ENCODE results near the gene YJEFN3.

Gene YJEFN3

GRCh38 chr19:19549804-19550464, 21.2 kb downstream of the YJEFN3 start:
- POLR2A ChIA-PET = interaction anchor here (2.0 kb wide), 1 partner anchor 15 kb away, joined by 5 read pairs; no protein-coding TSS in a partner anchor
- Histone ChIP-seq H3K4me3 (ENCODE audit: low read depth, low read length) (no peak overlapping the region), H3K27ac (ENCODE audit: extremely low read depth, low read depth, low read length) (no peak overlapping the region), H3K4me1 (ENCODE audit: control insufficient read depth, insufficient read depth, low read length) (no peaks in the 10 kb centered on the region), H3K36me3 (ENCODE audit: control insufficient read depth in 2 of 2, insufficient read depth in 1 of 2, low read length in 2 of 2) (no peaks in the 10 kb centered on the region), H3K9me3 (ENCODE audit: control insufficient read depth, insufficient read depth, low read depth, low read length) (no peaks in the 10 kb centered on the region)
- CTCF ChIA-PET = interaction anchor here (1.7 to 7.0 kb wide), 2 partner anchors 8 to 18 kb away, joined by 4 to 75 read pairs; partner anchors contain the start of gene YJEFN3
- TF ChIP-seq KLF10 (tag by site-specific recombination; IDR thresholded peaks at IDR 0.05) (no peak), ZEB2 (tag by site-specific recombination; IDR thresholded peaks at IDR 0.05) (peak; percentile 97), ZNF530 (tag by site-specific recombination; IDR thresholded peaks at IDR 0.05; ENCODE audit: low read depth) (no peak), ZIC2 (tag by site-specific recombination; IDR thresholded peaks at IDR 0.05) (peak; percentile 46; the same call in 1 of the 2 replicates), ZNF248 (tag by site-specific recombination; IDR thresholded peaks at IDR 0.05) (no peak), ZNF10 (tag by site-specific recombination; IDR thresholded peaks at IDR 0.05) (no peak)

- Histone ChIP-seq H3K9me3 (ENCODE audit: control insufficient read depth, insufficient read depth, low read depth, low read length) (no peaks in the 10 kb centered on the region), H3K4me3 (ENCODE audit: low read depth, low read length) (no peak overlapping the region), H3K27ac (ENCODE audit: extremely low read depth, low read depth, low read length) (no peak overlapping the region), H3K36me3 (ENCODE audit: control insufficient read depth in 2 of 2, insufficient read depth in 1 of 2, low read length in 2 of 2) (no peaks in the 10 kb centered on the region), H3K4me1 (ENCODE audit: control insufficient read depth, insufficient read depth, low read length) (no peaks in the 10 kb centered on the region)
- peak; percentile 56; the same call in 1 of the 2 replicates for TF ChIP-seq ZFHX2 (tag by site-specific recombination; conservative IDR thresholded peaks at IDR 0.05)
- no peak for TF ChIP-seq ZNF610 (tag by site-specific recombination; IDR thresholded peaks at IDR 0.05; ENCODE audit: borderline replicate concordance)
- no peak for TF ChIP-seq ZNF555 (tag by site-specific recombination; conservative IDR thresholded peaks at IDR 0.05)
- TF ChIP-seq EGR2 (tag by site-specific recombination; IDR thresholded peaks at IDR 0.05; ENCODE audit: low read depth) = peak; percentile 51
- TF ChIP-seq ZNF24 (tag by site-specific recombination; IDR thresholded peaks at IDR 0.05) = no peak
- no peak for TF ChIP-seq HIC1 (tag by site-specific recombination; IDR thresholded peaks at IDR 0.05)
- TF ChIP-seq ZNF704 (tag by site-specific recombination; IDR thresholded peaks at IDR 0.05) = no peak
- TF ChIP-seq REPIN1 (tag by site-specific recombination; IDR thresholded peaks at IDR 0.05; ENCODE audit: low read depth) = no peak
- TF ChIP-seq ZNF785 (tag by site-specific recombination; IDR thresholded peaks at IDR 0.05) = no peak
- POLR2A ChIA-PET = interaction anchor here (2.0 kb wide), 1 partner anchor 15 kb away, joined by 5 read pairs; no protein-coding TSS in a partner anchor
- CTCF ChIA-PET = interaction anchor here (0.7 to 7.0 kb wide), 4 partner anchors 10 to 112 kb away, joined by 3 to 75 read pairs (median 7); partner anchors contain the start of genes GMIP and YJEFN3
These were observed 21.8 kb downstream of the YJEFN3 start for GRCh38 chr19:19550485-19550929.

GRCh38 chr19:19550972-19551852, 22.5 kb downstream of the YJEFN3 start:
- TF ChIP-seq ZNF157 (tag by site-specific recombination; IDR thresholded peaks at IDR 0.05) (no peak), ZNF274 (IDR thresholded peaks at IDR 0.05; ENCODE audit: low read length) (no peak), ZNF274 (tag by site-specific recombination; IDR thresholded peaks at IDR 0.05; ENCODE audit: borderline replicate concordance) (no peak), ZNF121 (tag by site-specific recombination; IDR thresholded peaks at IDR 0.05) (no peak), ZNF114 (tag by site-specific recombination; IDR thresholded peaks at IDR 0.05) (no peak), ZNF791 (tag by site-specific recombination; IDR thresholded peaks at IDR 0.05) (no peak), ZFP3 (tag by site-specific recombination; IDR thresholded peaks at IDR 0.05; ENCODE audit: low read depth) (peak; percentile 95)
- CTCF ChIA-PET = interaction anchor here (0.7 to 7.0 kb wide), 4 partner anchors 9 to 112 kb away, joined by 3 to 75 read pairs (median 7); partner anchors contain the start of genes GMIP and YJEFN3
- no peaks in the 10 kb centered on the region for H3K4me1 ChIP-seq (ENCODE audit: control insufficient read depth, insufficient read depth, low read length)
- no peak overlapping the region for H3K27ac ChIP-seq (ENCODE audit: extremely low read depth, low read depth, low read length)
- no peaks in the 10 kb centered on the region for H3K9me3 ChIP-seq (ENCODE audit: control insufficient read depth, insufficient read depth, low read depth, low read length)
- H3K4me3 ChIP-seq (ENCODE audit: low read depth, low read length) = no peak overlapping the region
- POLR2A ChIA-PET = no interaction called here
- no peaks in the 10 kb centered on the region for H3K36me3 ChIP-seq (ENCODE audit: control insufficient read depth in 2 of 2, insufficient read depth in 1 of 2, low read length in 2 of 2)
